ENCODE measurements around the gene NPAS3.
"Not testable (repeated sequence)": the region's sequence is repeated elsewhere in the genome, so short reads cannot be mapped to it uniquely, and the experiment has no call there.

Gene NPAS3

DNA sequence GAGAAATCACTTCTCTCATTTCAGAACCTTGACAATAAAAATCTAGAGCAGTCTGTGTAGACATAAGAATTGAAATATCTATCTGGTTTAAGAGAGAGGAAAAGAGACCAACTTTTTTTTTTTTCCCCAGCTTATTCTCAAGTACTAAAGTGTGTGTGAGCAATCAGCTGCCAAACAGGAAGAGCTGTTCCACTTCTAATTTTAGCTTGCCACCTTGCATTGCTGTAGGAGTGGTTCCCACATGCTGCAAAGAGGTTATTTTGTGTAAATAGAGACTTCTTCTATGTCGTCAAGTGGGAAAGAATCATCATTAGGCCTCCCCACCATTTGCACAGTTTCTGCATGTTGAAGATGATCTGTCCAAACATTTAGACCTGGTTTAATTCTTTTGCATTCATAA, 142.6 kb downstream of the NPAS3 start:
- no peaks in the 10 kb centered on the region for H3K9me3 ChIP-seq (ENCODE audit: insufficient read depth, low read depth, low read length)
- H3K4me1 ChIP-seq (ENCODE audit: insufficient read depth, low read length) = peaks cover 6% of the 10 kb centered on the region; the same call in 1 of the 2 replicates
- no peak overlapping the region for H3K9ac ChIP-seq (ENCODE audit: low read depth, low read length)
- no peaks in the 10 kb centered on the region for H3K36me3 ChIP-seq (ENCODE audit: insufficient read depth, low read length)
- H3K27me3 ChIP-seq (ENCODE audit: insufficient read depth, low read length) = no peaks in the 10 kb centered on the region
- WGBS = 93% methylated on average over 1 of the region's 1 CpG
- H3K4me3 ChIP-seq (ENCODE audit: low read length) = no peak overlapping the region
- H3K27ac ChIP-seq (ENCODE audit: low read depth, low read length) = no peak overlapping the region

DNA sequence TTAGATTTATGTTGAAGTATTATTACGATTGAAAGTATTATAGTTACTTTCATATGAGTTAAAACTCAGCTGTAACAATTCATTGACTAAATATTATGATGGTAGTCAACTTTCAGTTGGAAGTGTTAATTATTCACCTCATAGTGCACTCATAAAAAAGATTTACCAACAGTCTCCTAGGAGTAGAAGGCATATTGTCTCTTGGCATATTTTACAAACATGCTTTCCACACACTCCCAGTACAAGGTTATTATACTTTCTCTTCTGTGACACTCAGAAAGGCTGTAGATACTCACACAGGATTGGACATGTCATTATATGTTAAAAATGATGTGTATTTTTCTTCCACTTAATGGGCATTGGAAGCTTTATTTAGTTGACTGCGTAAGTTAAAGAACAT, 147.1 kb downstream of the NPAS3 start:
- H3K36me3 ChIP-seq (ENCODE audit: insufficient read depth, low read length) = no peaks in the 10 kb centered on the region
- 100% methylated on average over 1 of the region's 2 CpGs for WGBS
- H3K27ac ChIP-seq (ENCODE audit: low read depth, low read length) = no peak overlapping the region
- H3K4me1 ChIP-seq (ENCODE audit: insufficient read depth, low read length) = no peaks in the 10 kb centered on the region
- peaks cover 16% of the 10 kb centered on the region for H3K9me3 ChIP-seq (ENCODE audit: insufficient read depth, low read depth, low read length)
- H3K27me3 ChIP-seq (ENCODE audit: insufficient read depth, low read length) = no peaks in the 10 kb centered on the region
- no peak overlapping the region for H3K4me3 ChIP-seq (ENCODE audit: low read length)
- no peak overlapping the region for H3K9ac ChIP-seq (ENCODE audit: low read depth, low read length)

DNA sequence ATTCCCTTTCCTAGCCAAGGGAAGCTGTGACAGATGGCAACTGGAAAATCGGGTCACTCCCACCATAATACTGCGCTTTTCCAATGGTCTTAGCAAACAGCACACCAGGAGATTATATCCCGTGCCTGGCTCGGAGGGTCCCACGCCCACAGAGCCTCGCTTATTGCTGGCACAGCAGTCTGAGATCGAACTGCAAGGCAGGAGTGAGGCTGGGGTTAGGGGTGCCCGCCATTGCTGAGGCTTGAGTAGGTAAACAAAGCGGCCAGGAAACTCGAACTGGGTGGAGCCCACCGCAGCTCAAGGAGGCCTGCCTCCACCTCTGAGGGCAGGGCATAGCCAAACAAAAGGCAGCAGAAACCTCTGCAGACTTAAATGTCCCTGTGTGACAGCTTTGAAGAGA, 149.6 kb downstream of the NPAS3 start:
- H3K27ac ChIP-seq (ENCODE audit: low read depth, low read length); H3K36me3 ChIP-seq (ENCODE audit: insufficient read depth, low read length); H3K9ac ChIP-seq (ENCODE audit: low read depth, low read length); H3K27me3 ChIP-seq (ENCODE audit: insufficient read depth, low read length); H3K4me3 ChIP-seq (ENCODE audit: low read length); H3K4me1 ChIP-seq (ENCODE audit: insufficient read depth, low read length): not testable (repeated sequence)
- 92% methylated on average over 11 of the region's 11 CpGs for WGBS
- H3K9me3 ChIP-seq (ENCODE audit: insufficient read depth, low read depth, low read length) = peaks cover 16% of the 10 kb centered on the region

DNA sequence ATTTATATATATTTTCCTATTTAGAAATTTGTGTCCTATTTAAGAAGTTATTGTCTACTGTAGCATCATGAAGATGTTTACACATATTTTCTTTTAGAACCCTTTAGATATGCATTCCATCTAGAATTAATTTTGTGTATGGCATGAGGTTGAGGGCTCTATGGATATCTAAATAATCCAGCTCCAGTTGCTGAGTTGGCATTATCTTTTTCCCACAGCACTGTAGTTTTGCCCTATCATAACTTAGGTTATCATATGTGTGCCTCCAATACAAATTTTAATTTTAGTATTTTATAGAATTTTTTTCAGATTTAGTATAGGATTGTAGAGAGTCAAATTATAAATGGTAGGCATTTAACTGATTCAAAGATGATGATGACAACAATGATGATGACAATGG, 159.3 kb downstream of the NPAS3 start:
- Histone ChIP-seq H3K4me1 (ENCODE audit: insufficient read depth, low read length) (no peaks in the 10 kb centered on the region), H3K36me3 (ENCODE audit: insufficient read depth, low read length) (no peaks in the 10 kb centered on the region), H3K9me3 (ENCODE audit: insufficient read depth, low read depth, low read length) (no peaks in the 10 kb centered on the region), H3K9ac (ENCODE audit: low read depth, low read length) (no peak overlapping the region), H3K27ac (ENCODE audit: low read depth, low read length) (no peak overlapping the region), H3K4me3 (ENCODE audit: low read length) (no peak overlapping the region), H3K27me3 (ENCODE audit: insufficient read depth, low read length) (no peaks in the 10 kb centered on the region)

DNA sequence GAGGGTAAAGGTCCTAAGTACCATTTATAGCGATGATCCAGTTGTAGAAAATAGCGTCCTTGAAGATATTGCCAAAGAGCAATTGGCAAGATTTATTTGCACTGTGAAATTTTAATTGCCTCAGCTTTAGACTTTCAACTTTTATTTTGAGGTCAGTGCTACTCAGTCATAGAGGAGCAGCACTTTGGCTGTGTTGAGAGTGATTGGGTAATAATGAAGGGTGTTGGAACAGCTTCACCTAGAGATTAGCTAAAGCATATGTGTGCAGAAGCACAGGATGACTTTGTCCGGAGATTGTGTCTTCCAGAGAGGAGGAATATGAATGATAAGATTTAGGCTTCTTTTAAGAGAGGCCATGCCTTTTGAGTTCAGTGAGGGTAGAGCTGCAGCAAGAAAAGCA, 164.8 kb downstream of the NPAS3 start:
- no peak overlapping the region for H3K9ac ChIP-seq (ENCODE audit: low read depth, low read length)
- H3K27ac ChIP-seq (ENCODE audit: low read depth, low read length) = no peak overlapping the region
- 95% methylated on average over 3 of the region's 3 CpGs for WGBS
- no peaks in the 10 kb centered on the region for H3K27me3 ChIP-seq (ENCODE audit: insufficient read depth, low read length)
- no peaks in the 10 kb centered on the region for H3K4me1 ChIP-seq (ENCODE audit: insufficient read depth, low read length)
- no peak overlapping the region for H3K4me3 ChIP-seq (ENCODE audit: low read length)
- H3K36me3 ChIP-seq (ENCODE audit: insufficient read depth, low read length) = no peaks in the 10 kb centered on the region
- H3K9me3 ChIP-seq (ENCODE audit: insufficient read depth, low read depth, low read length) = no peaks in the 10 kb centered on the region

DNA sequence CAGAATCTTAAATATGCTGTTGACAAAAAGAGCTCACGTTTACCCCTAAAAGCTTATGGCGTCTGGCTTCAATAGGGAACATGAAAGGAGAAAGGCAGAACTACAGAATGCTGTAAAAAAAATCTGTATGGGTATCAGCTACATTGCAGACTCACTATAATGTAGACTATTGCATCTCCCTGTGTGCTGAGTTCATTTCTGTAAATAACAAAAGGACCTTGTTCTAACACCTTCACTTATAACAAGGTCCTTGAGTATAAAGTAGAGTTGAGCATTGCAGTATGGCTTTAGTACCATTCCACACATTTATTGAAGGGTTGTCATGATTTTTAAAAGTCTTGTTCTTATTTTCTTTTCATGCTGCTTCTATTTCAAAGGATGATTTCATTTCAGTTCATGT, 165.3 kb downstream of the NPAS3 start:
- no peaks in the 10 kb centered on the region for H3K36me3 ChIP-seq (ENCODE audit: insufficient read depth, low read length)
- no peaks in the 10 kb centered on the region for H3K27me3 ChIP-seq (ENCODE audit: insufficient read depth, low read length)
- no peak overlapping the region for H3K9ac ChIP-seq (ENCODE audit: low read depth, low read length)
- WGBS = 91% methylated on average over 2 of the region's 2 CpGs
- no peaks in the 10 kb centered on the region for H3K4me1 ChIP-seq (ENCODE audit: insufficient read depth, low read length)
- H3K4me3 ChIP-seq (ENCODE audit: low read length) = no peak overlapping the region
- H3K9me3 ChIP-seq (ENCODE audit: insufficient read depth, low read depth, low read length) = no peaks in the 10 kb centered on the region
- H3K27ac ChIP-seq (ENCODE audit: low read depth, low read length) = no peak overlapping the region

DNA sequence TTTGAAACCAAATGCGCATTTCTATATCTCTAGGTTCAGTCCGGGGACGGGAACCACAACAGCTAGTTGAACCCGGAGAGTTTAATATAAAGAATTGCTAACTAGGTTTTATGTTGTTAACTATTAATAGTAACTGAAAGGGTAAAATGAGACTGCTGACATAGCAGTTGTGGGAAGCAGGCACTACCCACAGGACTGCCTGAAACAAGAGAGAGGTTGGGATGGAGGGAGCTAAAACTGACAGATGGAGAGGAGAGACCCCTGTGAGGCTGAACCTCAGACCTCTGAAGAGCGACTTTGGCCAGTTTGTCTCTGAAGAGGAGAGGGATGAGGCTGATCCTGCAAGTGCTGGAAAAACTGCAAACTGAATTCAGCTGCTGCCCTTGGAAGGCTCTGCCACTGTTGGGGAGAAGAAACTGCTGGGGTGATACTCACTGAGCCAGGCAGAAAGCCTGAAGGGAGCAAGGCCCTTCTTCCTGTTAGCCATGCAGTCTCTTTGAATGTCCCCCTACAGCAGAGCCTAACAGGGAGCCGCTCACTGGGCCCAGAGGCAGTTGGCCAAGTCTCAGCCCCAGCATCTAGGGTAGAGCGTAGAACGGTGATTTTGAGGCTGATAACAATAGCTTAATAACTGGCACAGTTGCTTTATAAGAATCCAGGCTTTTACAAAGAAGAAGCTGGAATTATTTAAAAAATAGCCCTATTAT, 172.2 kb downstream of the NPAS3 start:
- Histone ChIP-seq H3K4me3 (ENCODE audit: low read length) (no peak overlapping the region), H3K27ac (ENCODE audit: low read depth, low read length) (peak overlapping the region; percentile 62; the same call in 1 of the 2 replicates), H3K4me1 (ENCODE audit: insufficient read depth, low read length) (peaks cover 8% of the 10 kb centered on the region), H3K36me3 (ENCODE audit: insufficient read depth, low read length) (no peaks in the 10 kb centered on the region), H3K9ac (ENCODE audit: low read depth, low read length) (peak overlapping the region; percentile 24; the same call in 1 of the 2 replicates), H3K27me3 (ENCODE audit: insufficient read depth, low read length) (no peaks in the 10 kb centered on the region), H3K9me3 (ENCODE audit: insufficient read depth, low read depth, low read length) (no peaks in the 10 kb centered on the region)
- 68% methylated on average over 7 of the region's 8 CpGs for WGBS

DNA sequence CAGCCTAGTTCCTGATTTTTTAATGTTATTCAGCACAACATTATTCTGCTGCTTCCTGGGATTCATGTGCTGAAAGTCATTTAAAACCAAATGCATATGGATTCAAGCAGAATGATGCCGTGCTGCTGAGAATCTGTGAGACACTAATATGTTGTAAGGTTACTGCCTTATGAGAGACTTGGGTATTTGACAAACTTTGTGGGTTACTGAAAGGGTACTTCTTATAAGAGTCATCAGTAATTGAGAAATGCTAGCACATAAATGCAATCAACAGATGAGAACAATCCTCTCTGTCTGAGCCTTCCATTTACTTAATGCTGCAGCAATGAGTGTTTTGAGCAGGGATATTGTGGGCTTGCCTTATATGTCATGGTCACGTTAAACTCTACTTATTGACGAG, 175.7 kb downstream of the NPAS3 start:
- 92% methylated on average over 3 of the region's 3 CpGs for WGBS
- no peaks in the 10 kb centered on the region for H3K27me3 ChIP-seq (ENCODE audit: insufficient read depth, low read length)

DNA sequence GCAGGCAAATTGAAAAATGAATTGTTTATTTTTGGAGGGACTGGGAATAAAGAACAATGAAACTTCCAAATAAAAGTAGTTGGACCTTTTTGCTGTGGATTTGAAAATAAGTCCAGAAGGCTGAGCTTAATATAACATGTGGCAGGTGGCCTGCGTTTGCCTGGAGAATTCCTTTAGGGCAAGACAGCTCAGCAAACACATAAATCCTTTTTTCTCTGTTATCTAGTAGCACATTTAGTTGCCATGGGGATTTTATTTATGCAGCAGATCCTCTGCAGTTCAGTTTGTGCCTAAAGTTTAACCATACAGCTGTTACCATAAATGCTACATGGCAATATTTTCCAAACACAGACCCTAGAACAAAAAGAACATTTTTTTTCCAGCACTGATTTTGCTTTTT, 180.0 kb downstream of the NPAS3 start:
- H3K27me3 ChIP-seq (ENCODE audit: insufficient read depth, low read length) = no peaks in the 10 kb centered on the region
- H3K27ac ChIP-seq (ENCODE audit: low read depth, low read length) = no peak overlapping the region
- 90% methylated on average over 1 of the region's 1 CpG for WGBS
- peaks cover 4% of the 10 kb centered on the region; the same call in 1 of the 2 replicates for H3K4me1 ChIP-seq (ENCODE audit: insufficient read depth, low read length)
- H3K9ac ChIP-seq (ENCODE audit: low read depth, low read length) = no peak overlapping the region
- no peaks in the 10 kb centered on the region for H3K9me3 ChIP-seq (ENCODE audit: insufficient read depth, low read depth, low read length)
- H3K4me3 ChIP-seq (ENCODE audit: low read length) = no peak overlapping the region
- H3K36me3 ChIP-seq (ENCODE audit: insufficient read depth, low read length) = no peaks in the 10 kb centered on the region

More for the DNA sequence above, 175.7 kb downstream of the NPAS3 start:
- no peak overlapping the region for H3K4me3 ChIP-seq (ENCODE audit: low read length)
- H3K27ac ChIP-seq (ENCODE audit: low read depth, low read length) = no peak overlapping the region
- H3K4me1 ChIP-seq (ENCODE audit: insufficient read depth, low read length) = peaks cover 12% of the 10 kb centered on the region
- no peaks in the 10 kb centered on the region for H3K36me3 ChIP-seq (ENCODE audit: insufficient read depth, low read length)
- H3K9ac ChIP-seq (ENCODE audit: low read depth, low read length) = no peak overlapping the region
- H3K9me3 ChIP-seq (ENCODE audit: insufficient read depth, low read depth, low read length) = no peaks in the 10 kb centered on the region

DNA sequence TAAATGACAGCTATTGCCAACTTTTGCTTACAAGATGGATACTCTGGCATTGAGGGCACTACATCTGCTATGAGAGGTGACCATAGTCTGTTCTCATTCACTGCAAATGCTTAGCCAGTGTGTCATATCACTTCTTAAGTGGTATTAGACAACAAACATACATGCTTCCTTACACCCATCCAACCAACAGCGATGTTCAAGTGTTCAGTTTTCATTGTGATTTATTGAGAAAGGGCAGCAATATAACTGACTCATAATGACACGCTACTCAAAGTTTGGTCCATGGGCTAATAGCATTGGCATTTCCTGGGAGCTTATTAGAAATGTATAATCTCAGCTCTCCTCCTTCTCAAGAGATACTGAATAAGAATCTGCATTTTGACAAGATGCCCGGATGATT, 181.7 kb downstream of the NPAS3 start:
- Histone ChIP-seq H3K9me3 (ENCODE audit: insufficient read depth, low read depth, low read length) (no peaks in the 10 kb centered on the region), H3K27ac (ENCODE audit: low read depth, low read length) (no peak overlapping the region), H3K27me3 (ENCODE audit: insufficient read depth, low read length) (no peaks in the 10 kb centered on the region), H3K4me1 (ENCODE audit: insufficient read depth, low read length) (peaks cover 4% of the 10 kb centered on the region; the same call in 1 of the 2 replicates), H3K9ac (ENCODE audit: low read depth, low read length) (no peak overlapping the region), H3K36me3 (ENCODE audit: insufficient read depth, low read length) (no peaks in the 10 kb centered on the region), H3K4me3 (ENCODE audit: low read length) (no peak overlapping the region)
- WGBS = 75% methylated on average over 3 of the region's 3 CpGs

DNA sequence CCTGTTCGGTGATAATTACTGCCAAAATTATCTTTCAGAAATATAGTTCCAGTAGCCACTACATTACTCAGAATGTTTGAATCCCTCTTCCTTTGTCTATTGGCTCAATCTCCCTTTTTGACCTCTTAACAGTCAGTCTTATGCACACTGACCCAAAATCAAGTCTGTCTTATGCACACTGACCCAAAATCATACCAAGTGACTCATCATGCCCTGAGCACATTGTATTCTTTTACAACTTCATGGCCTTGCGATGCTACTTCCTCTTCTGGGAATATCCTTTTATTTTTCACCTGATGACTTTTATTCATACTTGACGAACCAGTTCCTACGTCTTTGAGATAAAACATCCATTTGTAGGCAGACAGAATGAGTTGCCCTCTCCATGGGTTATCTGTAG, 182.3 kb downstream of the NPAS3 start:
- no peaks in the 10 kb centered on the region for H3K9me3 ChIP-seq (ENCODE audit: insufficient read depth, low read depth, low read length)
- WGBS = 93% methylated on average over 4 of the region's 4 CpGs
- H3K4me1 ChIP-seq (ENCODE audit: insufficient read depth, low read length) = peaks cover 3% of the 10 kb centered on the region; the same call in 1 of the 2 replicates
- no peak overlapping the region for H3K27ac ChIP-seq (ENCODE audit: low read depth, low read length)
- H3K36me3 ChIP-seq (ENCODE audit: insufficient read depth, low read length) = no peaks in the 10 kb centered on the region
- no peak overlapping the region for H3K4me3 ChIP-seq (ENCODE audit: low read length)
- H3K9ac ChIP-seq (ENCODE audit: low read depth, low read length) = no peak overlapping the region
- no peaks in the 10 kb centered on the region for H3K27me3 ChIP-seq (ENCODE audit: insufficient read depth, low read length)

DNA sequence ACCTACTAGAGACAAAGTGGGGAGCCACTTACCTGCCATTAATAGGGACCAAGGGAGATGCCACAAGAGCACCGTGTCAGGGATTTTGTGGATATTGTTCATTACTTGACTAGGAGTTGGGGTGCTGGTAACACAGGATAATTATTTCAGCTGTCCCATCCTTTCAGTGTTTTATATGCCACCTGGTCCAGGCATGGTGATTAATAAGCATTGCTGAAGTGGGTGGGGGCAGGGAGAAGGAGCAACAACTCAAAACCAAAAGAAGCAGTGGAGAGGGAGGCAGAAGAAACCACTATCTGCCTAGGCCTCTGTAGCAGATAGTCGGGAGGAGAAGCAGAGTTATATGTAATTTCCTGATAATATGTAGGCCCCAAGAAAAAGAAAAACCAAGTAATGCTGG, 184.6 kb downstream of the NPAS3 start:
- H3K4me1 ChIP-seq (ENCODE audit: insufficient read depth, low read length) = peaks cover 3% of the 10 kb centered on the region; the same call in 1 of the 2 replicates
- no peak overlapping the region for H3K9ac ChIP-seq (ENCODE audit: low read depth, low read length)
- no peaks in the 10 kb centered on the region for H3K9me3 ChIP-seq (ENCODE audit: insufficient read depth, low read depth, low read length)
- H3K36me3 ChIP-seq (ENCODE audit: insufficient read depth, low read length) = no peaks in the 10 kb centered on the region
- H3K4me3 ChIP-seq (ENCODE audit: low read length) = no peak overlapping the region
- WGBS = 91% methylated on average over 2 of the region's 2 CpGs
- no peak overlapping the region for H3K27ac ChIP-seq (ENCODE audit: low read depth, low read length)
- no peaks in the 10 kb centered on the region for H3K27me3 ChIP-seq (ENCODE audit: insufficient read depth, low read length)

Data from HUES64 (cell line).